ENCODE measurements around the gene GPBP1. TPM values are rescaled to one million over a fixed set of nuclear protein-coding genes. Genes with fewer than 3 reads are reported as not detected.
"Not testable (repeated sequence)": the region's sequence is repeated elsewhere in the genome, so short reads cannot be mapped to it uniquely, and the experiment has no call there.

GPBP1 gene
- total RNA-seq, 1 donor from 2014 or later = 71.0 TPM

DNA sequence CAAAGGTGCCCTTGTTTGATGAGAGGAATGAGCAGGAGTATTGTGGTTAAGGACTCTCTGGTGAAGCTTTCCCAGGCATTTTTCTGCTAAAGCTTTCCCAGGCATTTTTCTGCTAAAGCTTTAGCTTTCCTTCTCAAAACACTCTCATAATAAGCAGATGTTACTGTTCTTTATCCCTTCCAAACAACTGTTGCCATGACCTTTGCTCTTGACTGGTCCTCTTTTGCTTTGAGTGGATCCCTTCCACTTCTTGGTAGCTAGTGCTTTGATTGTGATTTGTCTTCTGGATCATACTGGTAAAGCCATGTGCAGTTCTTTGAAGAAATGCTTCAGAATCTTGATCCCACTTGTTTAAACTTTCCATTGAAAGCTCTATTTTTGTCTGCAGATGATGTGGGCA, 85.8 kb downstream of the GPBP1 start:
- Histone ChIP-seq H3K4me3 (ENCODE audit: low read length in 3 of 3) (no peak overlapping the region), H3K27me3 (ENCODE audit: control insufficient read depth in 3 of 3, insufficient read depth in 3 of 3, low read length in 3 of 3) (no peaks in the 10 kb centered on the region), H3K4me1 (ENCODE audit: control insufficient read depth in 3 of 3, insufficient read depth in 3 of 3, low read length in 3 of 3) (no peaks in the 10 kb centered on the region), H3K9ac (ENCODE audit: low read depth in 1 of 3, low read length in 3 of 3) (no peak overlapping the region), H3K36me3 (ENCODE audit: control insufficient read depth in 3 of 3, insufficient read depth in 3 of 3, low read length in 3 of 3) (peaks cover 8 to 38% (median 28%) of the 10 kb centered on the region in 3 donors), H3K27ac (ENCODE audit: low read depth, low read length) (no peak overlapping the region), H3K9me3 (ENCODE audit: control insufficient read depth in 3 of 3, low read length in 3 of 3) (no peaks in the 10 kb centered on the region)

DNA sequence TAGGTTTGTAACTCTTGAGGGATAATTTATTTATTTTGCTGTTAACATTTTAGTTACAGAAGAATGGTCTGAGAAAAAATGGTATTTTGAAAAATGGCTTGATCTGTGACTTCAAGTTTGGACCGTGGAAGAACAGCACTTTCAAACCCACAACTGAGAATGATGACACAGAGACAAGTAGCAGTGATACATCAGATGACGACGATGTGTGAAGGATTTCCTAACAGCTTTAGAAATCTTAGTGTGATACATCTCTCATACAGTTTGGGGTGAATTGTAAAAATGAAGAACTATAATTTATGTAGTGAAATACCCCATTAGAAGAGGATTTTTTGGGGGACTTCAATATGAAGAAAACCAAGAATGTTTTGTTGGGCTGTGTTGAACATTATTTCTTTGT, 88.7 kb downstream of the GPBP1 start:
- Histone ChIP-seq H3K4me1 (ENCODE audit: control insufficient read depth in 3 of 3, insufficient read depth in 3 of 3, low read length in 3 of 3) (no peaks in the 10 kb centered on the region), H3K27me3 (ENCODE audit: control insufficient read depth in 3 of 3, insufficient read depth in 3 of 3, low read length in 3 of 3) (no peaks in the 10 kb centered on the region), H3K36me3 (ENCODE audit: control insufficient read depth in 3 of 3, insufficient read depth in 3 of 3, low read length in 3 of 3) (peaks cover 7 to 38% (median 24%) of the 10 kb centered on the region in 3 donors), H3K9ac (ENCODE audit: low read depth in 1 of 3, low read length in 3 of 3) (no peak overlapping the region), H3K9me3 (ENCODE audit: control insufficient read depth in 3 of 3, low read length in 3 of 3) (no peaks in the 10 kb centered on the region), H3K4me3 (ENCODE audit: low read length in 3 of 3) (no peak overlapping the region), H3K27ac (ENCODE audit: low read depth, low read length) (no peak overlapping the region)

DNA sequence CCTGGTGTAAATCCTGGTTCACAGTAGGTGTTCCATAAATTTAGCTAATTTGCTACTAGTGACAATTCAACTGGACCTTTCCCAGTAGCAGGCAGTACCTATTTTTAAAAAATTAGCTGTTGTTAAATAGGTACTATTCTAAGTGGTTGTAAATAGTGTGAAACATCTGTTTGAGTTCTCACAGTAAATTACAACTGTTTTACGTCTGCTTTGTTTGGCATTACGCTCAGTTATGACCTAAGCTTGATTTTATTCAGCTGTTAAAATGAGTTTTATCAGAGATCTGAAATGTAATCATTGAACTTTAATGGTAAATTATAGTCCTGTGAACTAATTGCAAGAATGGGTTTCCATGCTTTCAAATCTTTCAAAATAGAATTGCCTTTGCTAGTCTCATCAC, 93.9 kb downstream of the GPBP1 start:
- H3K27ac ChIP-seq (ENCODE audit: low read depth, low read length) = no peak overlapping the region
- H3K4me1 ChIP-seq (ENCODE audit: control insufficient read depth in 3 of 3, insufficient read depth in 3 of 3, low read length in 3 of 3) = no peaks in the 10 kb centered on the region
- H3K9me3 ChIP-seq (ENCODE audit: control insufficient read depth in 3 of 3, low read length in 3 of 3) = no peaks in the 10 kb centered on the region
- H3K9ac ChIP-seq (ENCODE audit: low read depth in 1 of 3, low read length in 3 of 3) = no peak overlapping the region
- no peak overlapping the region for H3K4me3 ChIP-seq (ENCODE audit: low read length in 3 of 3)
- no peaks in the 10 kb centered on the region for H3K27me3 ChIP-seq (ENCODE audit: control insufficient read depth in 3 of 3, insufficient read depth in 3 of 3, low read length in 3 of 3)
- H3K36me3 ChIP-seq (ENCODE audit: control insufficient read depth in 3 of 3, insufficient read depth in 3 of 3, low read length in 3 of 3) = peaks cover 0 to 11% (median 7%) of the 10 kb centered on the region in 3 donors

- Histone ChIP-seq H3K27me3 (ENCODE audit: control insufficient read depth in 3 of 3, insufficient read depth in 3 of 3, low read length in 3 of 3) (no peaks in the 10 kb centered on the region), H3K4me1 (ENCODE audit: control insufficient read depth in 3 of 3, insufficient read depth in 3 of 3, low read length in 3 of 3) (no peaks in the 10 kb centered on the region), H3K27ac (ENCODE audit: low read depth, low read length) (no peak overlapping the region), H3K9ac (ENCODE audit: low read depth in 1 of 3, low read length in 3 of 3) (no peak overlapping the region), H3K9me3 (ENCODE audit: control insufficient read depth in 3 of 3, low read length in 3 of 3) (no peaks in the 10 kb centered on the region), H3K36me3 (ENCODE audit: control insufficient read depth in 3 of 3, insufficient read depth in 3 of 3, low read length in 3 of 3) (no peaks in the 10 kb centered on the region), H3K4me3 (ENCODE audit: low read length in 3 of 3) (no peak overlapping the region)
Measured at GRCh38 chr5:57276353-57276752, 102.5 kb downstream of the GPBP1 start.

DNA sequence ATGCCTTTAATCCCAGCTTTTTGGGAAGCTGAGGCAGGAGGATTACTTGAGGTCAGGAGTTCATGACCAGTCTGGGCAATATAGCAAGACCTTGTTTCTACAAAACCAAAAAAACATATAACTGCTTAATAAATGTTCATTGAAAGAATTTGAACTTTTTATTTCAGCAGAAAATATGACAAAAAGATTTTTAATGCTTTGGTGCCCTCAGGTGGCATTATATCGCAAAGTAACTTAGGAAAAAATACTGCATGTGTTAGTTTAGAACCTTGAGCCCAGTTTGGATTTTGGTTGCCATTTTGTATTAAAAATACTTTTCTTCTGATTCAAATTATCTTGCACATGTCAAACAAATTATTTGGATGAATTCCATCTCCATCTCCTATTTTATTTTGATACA, 103.2 kb downstream of the GPBP1 start:
- H3K9me3 ChIP-seq (ENCODE audit: control insufficient read depth in 3 of 3, low read length in 3 of 3) = no peaks in the 10 kb centered on the region
- no peaks in the 10 kb centered on the region for H3K36me3 ChIP-seq (ENCODE audit: control insufficient read depth in 3 of 3, insufficient read depth in 3 of 3, low read length in 3 of 3)
- no peaks in the 10 kb centered on the region for H3K27me3 ChIP-seq (ENCODE audit: control insufficient read depth in 3 of 3, insufficient read depth in 3 of 3, low read length in 3 of 3)
- H3K4me1 ChIP-seq (ENCODE audit: control insufficient read depth in 3 of 3, insufficient read depth in 3 of 3, low read length in 3 of 3) = no peaks in the 10 kb centered on the region
- H3K27ac ChIP-seq (ENCODE audit: low read depth, low read length) = no peak overlapping the region
- no peak overlapping the region for H3K4me3 ChIP-seq (ENCODE audit: low read length in 3 of 3)
- H3K9ac ChIP-seq (ENCODE audit: low read depth in 1 of 3, low read length in 3 of 3) = no peak overlapping the region

DNA sequence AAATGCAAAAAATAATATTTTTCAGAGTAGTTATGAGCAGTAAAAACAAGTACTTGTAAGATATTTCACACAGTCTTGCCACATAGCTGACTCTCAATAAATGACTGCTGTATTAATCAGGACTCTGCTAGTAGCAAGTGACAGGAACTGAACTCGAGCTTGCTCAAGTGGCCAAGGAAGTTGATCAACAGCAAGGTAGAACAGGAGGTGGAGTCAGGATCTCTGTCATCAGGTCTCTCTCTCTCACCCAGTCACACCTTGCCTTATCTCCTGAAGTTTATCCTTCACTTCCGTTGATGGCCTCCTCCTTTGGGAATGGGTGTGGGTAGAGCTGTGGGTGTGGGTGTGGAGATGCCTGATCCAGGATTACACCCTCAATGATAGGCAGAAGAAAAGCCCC, 107.0 kb downstream of the GPBP1 start:
- Histone ChIP-seq H3K9ac (ENCODE audit: low read depth in 1 of 3, low read length in 3 of 3) (no peak overlapping the region), H3K27ac (ENCODE audit: low read depth, low read length) (no peak overlapping the region), H3K27me3 (ENCODE audit: control insufficient read depth in 3 of 3, insufficient read depth in 3 of 3, low read length in 3 of 3) (no peaks in the 10 kb centered on the region), H3K36me3 (ENCODE audit: control insufficient read depth in 3 of 3, insufficient read depth in 3 of 3, low read length in 3 of 3) (no peaks in the 10 kb centered on the region), H3K4me1 (ENCODE audit: control insufficient read depth in 3 of 3, insufficient read depth in 3 of 3, low read length in 3 of 3) (no peaks in the 10 kb centered on the region), H3K4me3 (ENCODE audit: low read length in 3 of 3) (no peak overlapping the region), H3K9me3 (ENCODE audit: control insufficient read depth in 3 of 3, low read length in 3 of 3) (no peaks in the 10 kb centered on the region)

DNA sequence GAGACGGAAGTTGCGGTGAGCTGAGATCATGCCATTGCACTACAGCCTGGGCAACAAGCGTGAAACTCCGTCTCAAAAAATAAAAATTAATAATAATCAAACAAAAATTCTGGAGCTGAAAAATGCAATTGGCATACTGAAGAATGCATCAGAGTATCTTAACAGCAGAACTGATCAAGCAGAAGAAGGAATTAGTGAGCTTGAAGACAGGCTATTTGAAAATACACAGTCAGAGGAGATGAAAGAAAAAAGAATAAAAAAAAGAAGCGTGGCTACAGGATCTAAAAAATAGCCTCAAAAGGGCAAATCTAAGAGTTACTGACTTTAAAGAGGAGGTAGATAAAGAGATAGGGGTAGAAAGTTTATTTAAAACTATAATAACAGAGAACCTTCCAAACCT, 111.2 kb downstream of the GPBP1 start:
- H3K36me3 ChIP-seq (ENCODE audit: control insufficient read depth in 3 of 3, insufficient read depth in 3 of 3, low read length in 3 of 3); H3K9ac ChIP-seq (ENCODE audit: low read depth in 1 of 3, low read length in 3 of 3); H3K9me3 ChIP-seq (ENCODE audit: control insufficient read depth in 3 of 3, low read length in 3 of 3); H3K4me3 ChIP-seq (ENCODE audit: low read length in 3 of 3); H3K27ac ChIP-seq (ENCODE audit: low read depth, low read length); H3K4me1 ChIP-seq (ENCODE audit: control insufficient read depth in 3 of 3, insufficient read depth in 3 of 3, low read length in 3 of 3); H3K27me3 ChIP-seq (ENCODE audit: control insufficient read depth in 3 of 3, insufficient read depth in 3 of 3, low read length in 3 of 3): not testable (repeated sequence)

GRCh38 chr5:57291894-57292293, 118.0 kb downstream of the GPBP1 start:
- Histone ChIP-seq H3K4me1 (ENCODE audit: control insufficient read depth in 3 of 3, insufficient read depth in 3 of 3, low read length in 3 of 3) (no peaks in the 10 kb centered on the region), H3K4me3 (ENCODE audit: low read length in 3 of 3) (no peak overlapping the region), H3K36me3 (ENCODE audit: control insufficient read depth in 3 of 3, insufficient read depth in 3 of 3, low read length in 3 of 3) (no peaks in the 10 kb centered on the region), H3K27ac (ENCODE audit: low read depth, low read length) (no peak overlapping the region), H3K27me3 (ENCODE audit: control insufficient read depth in 3 of 3, insufficient read depth in 3 of 3, low read length in 3 of 3) (no peaks in the 10 kb centered on the region), H3K9me3 (ENCODE audit: control insufficient read depth in 3 of 3, low read length in 3 of 3) (no peaks in the 10 kb centered on the region), H3K9ac (ENCODE audit: low read depth in 1 of 3, low read length in 3 of 3) (no peak overlapping the region)

DNA sequence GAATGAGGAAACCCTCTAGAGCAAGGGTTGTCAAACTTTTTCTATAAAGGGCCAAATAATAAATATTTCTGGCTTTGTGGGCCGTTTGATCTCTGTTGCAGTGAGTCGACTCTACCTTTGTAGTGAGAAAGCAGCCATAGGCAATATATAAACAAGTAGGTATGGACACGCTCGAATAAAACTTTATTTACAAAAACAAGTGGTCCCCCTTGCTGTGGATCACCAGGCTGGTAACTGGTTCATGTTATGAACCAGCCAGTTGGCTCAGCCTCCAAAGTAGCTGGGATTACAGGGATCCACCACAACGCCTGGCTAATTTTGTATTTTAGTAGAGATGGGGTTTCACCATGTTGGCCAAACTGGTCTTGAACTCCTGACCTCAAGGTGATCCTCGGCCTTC, 118.5 kb downstream of the GPBP1 start:
- Histone ChIP-seq H3K27me3 (ENCODE audit: control insufficient read depth in 3 of 3, insufficient read depth in 3 of 3, low read length in 3 of 3) (no peaks in the 10 kb centered on the region), H3K9me3 (ENCODE audit: control insufficient read depth in 3 of 3, low read length in 3 of 3) (no peaks in the 10 kb centered on the region), H3K4me3 (ENCODE audit: low read length in 3 of 3) (no peak overlapping the region), H3K4me1 (ENCODE audit: control insufficient read depth in 3 of 3, insufficient read depth in 3 of 3, low read length in 3 of 3) (no peaks in the 10 kb centered on the region), H3K27ac (ENCODE audit: low read depth, low read length) (no peak overlapping the region), H3K36me3 (ENCODE audit: control insufficient read depth in 3 of 3, insufficient read depth in 3 of 3, low read length in 3 of 3) (no peaks in the 10 kb centered on the region), H3K9ac (ENCODE audit: low read depth in 1 of 3, low read length in 3 of 3) (no peak overlapping the region)

DNA sequence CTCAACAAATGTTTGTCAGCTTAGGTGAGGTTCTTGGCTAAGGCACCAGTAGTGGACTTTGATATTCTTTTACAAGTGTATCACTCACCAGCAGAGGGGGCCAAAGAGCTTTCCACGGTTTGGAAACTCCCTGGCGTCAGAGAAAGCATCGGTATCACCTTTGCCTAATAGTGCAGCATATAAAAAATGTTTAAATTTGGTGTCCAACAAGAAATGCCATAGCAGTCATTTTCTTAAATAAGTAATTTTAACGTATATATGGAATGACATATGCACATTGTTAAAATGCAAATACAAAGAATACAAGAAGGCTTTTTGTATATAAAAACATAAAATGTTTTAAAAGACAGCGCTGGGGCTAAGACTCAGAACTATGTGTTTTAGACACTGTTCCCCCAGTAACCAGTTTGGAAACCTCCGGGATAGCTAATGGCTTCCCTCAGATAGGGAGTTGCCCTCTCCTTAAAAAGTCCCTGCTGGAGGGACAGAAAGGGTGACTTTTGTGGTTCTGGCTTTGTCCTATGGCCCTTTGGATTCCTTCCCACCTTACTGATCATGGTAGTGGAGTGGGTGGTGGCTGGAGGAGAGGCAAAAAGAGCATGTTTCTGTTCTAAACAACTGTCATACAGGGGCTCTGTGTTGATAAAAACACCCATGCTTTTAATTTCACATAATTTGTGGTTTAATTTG, 124.6 kb downstream of the GPBP1 start:
- Histone ChIP-seq H3K9ac (ENCODE audit: low read depth in 1 of 3, low read length in 3 of 3) (peak overlapping the region in 1 of 3 donors; percentile 26), H3K4me3 (ENCODE audit: low read length in 3 of 3) (peak overlapping the region in 1 of 3 donors; percentile 2), H3K4me1 (ENCODE audit: control insufficient read depth in 3 of 3, insufficient read depth in 3 of 3, low read length in 3 of 3) (peaks cover 5 to 9% (median 6%) of the 10 kb centered on the region in 3 donors), H3K27ac (ENCODE audit: low read depth, low read length) (no peak overlapping the region), H3K9me3 (ENCODE audit: control insufficient read depth in 3 of 3, low read length in 3 of 3) (no peaks in the 10 kb centered on the region), H3K27me3 (ENCODE audit: control insufficient read depth in 3 of 3, insufficient read depth in 3 of 3, low read length in 3 of 3) (no peaks in the 10 kb centered on the region), H3K36me3 (ENCODE audit: control insufficient read depth in 3 of 3, insufficient read depth in 3 of 3, low read length in 3 of 3) (no peaks in the 10 kb centered on the region)
